ENCODE results near the gene ADGRV1. TPM values are rescaled to one million over a fixed set of nuclear protein-coding genes. Genes with fewer than 3 reads are reported as not detected.

The ADGRV1 gene
- total and polyA plus RNA-seq, 8 donors, result 0.75 to 10.3 (median 4.0) TPM

DNA sequence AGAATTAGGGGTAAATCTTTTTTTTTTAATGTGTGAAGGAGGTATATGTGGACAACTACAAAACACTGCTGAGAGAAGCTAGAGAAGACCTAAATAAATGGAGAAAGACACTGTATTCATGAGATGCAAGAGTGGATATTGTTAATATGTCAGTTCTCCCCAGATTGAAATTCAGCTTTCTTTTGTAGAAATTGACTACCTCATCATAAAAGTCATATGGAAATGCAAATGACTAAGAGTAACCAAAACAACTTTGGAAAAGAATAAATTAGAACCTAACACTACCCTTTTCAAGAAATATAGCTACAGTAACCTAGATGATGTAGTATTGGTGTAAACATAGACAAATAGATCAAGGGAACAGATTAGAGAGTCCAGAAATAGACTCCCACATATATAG is 400.7 kb downstream of the ADGRV1 start:
- no peak overlapping the region for H3K4me3 ChIP-seq
- DNase-seq, result no peak
- intact Hi-C loops (cut with DNase I; ENCODE audit: low total_unique reads), result no loop called here

GRCh38 chr5:90962481-90962880 is 403.9 kb downstream of the ADGRV1 start:
- TF ChIP-seq EP300 (IDR thresholded peaks at IDR 0.05), result no peak
- no peak for TF ChIP-seq POLR2A (IDR thresholded peaks at IDR 0.05)
- TF ChIP-seq POLR2AphosphoS5 (IDR thresholded peaks at IDR 0.05), result no peak
- H3K36me3 ChIP-seq, result no peaks in the 10 kb centered on the region
- DNase-seq, result no peak
- no peak overlapping the region for H3K4me3 ChIP-seq
- H3K27ac ChIP-seq, result no peak overlapping the region
- no peaks in the 10 kb centered on the region for H3K27me3 ChIP-seq
- intact Hi-C loops (cut with DNase I; ENCODE audit: low total_unique reads), result no loop called here
- peaks cover 0 to 4% (median 0%) of the 10 kb centered on the region in 4 donors for H3K4me1 ChIP-seq
- H3K9me3 ChIP-seq, result no peaks in the 10 kb centered on the region

More for the DNA sequence above, 400.7 kb downstream of the ADGRV1 start:
- no peaks in the 10 kb centered on the region for H3K9me3 ChIP-seq
- H3K27me3 ChIP-seq, result no peaks in the 10 kb centered on the region
- no peaks in the 10 kb centered on the region for H3K36me3 ChIP-seq
- peaks cover 0 to 10% (median 0%) of the 10 kb centered on the region in 4 donors for H3K4me1 ChIP-seq
- H3K27ac ChIP-seq, result no peak overlapping the region
- TF ChIP-seq, protein P1, sequence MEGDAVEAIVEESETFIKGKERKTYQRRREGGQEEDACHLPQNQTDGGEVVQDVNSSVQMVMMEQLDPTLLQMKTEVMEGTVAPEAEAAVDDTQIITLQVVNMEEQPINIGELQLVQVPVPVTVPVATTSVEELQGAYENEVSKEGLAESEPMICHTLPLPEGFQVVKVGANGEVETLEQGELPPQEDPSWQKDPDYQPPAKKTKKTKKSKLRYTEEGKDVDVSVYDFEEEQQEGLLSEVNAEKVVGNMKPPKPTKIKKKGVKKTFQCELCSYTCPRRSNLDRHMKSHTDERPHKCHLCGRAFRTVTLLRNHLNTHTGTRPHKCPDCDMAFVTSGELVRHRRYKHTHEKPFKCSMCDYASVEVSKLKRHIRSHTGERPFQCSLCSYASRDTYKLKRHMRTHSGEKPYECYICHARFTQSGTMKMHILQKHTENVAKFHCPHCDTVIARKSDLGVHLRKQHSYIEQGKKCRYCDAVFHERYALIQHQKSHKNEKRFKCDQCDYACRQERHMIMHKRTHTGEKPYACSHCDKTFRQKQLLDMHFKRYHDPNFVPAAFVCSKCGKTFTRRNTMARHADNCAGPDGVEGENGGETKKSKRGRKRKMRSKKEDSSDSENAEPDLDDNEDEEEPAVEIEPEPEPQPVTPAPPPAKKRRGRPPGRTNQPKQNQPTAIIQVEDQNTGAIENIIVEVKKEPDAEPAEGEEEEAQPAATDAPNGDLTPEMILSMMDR (IDR thresholded peaks at IDR 0.05), result no peak
- TF ChIP-seq POLR2AphosphoS5 (IDR thresholded peaks at IDR 0.05) (no peak), EP300 (IDR thresholded peaks at IDR 0.05) (no peak), POLR2A (IDR thresholded peaks at IDR 0.05) (no peak)

GRCh38 chr5:90965110-90965685 is 406.6 kb downstream of the ADGRV1 start:
- TF ChIP-seq POLR2AphosphoS5 (IDR thresholded peaks at IDR 0.05) (no peak), EP300 (IDR thresholded peaks at IDR 0.05) (no peak), POLR2A (IDR thresholded peaks at IDR 0.05) (no peak)
- TF ChIP-seq, protein P1 (IDR thresholded peaks at IDR 0.05), result no peak
- H3K4me1 ChIP-seq, result no peaks in the 10 kb centered on the region
- H3K4me3 ChIP-seq, result no peak overlapping the region
- intact Hi-C loops (cut with DNase I; ENCODE audit: low total_unique reads), result no loop called here
- 85 to 92% (median 88%) methylated on average over 7 of the region's 7 CpGs for WGBS, 5 donors
- H3K9me3 ChIP-seq, result peaks cover 0 to 6% (median 3%) of the 10 kb centered on the region in 4 donors
- no peak for DNase-seq
- no peaks in the 10 kb centered on the region for H3K36me3 ChIP-seq
- no peaks in the 10 kb centered on the region for H3K27me3 ChIP-seq
- no peak overlapping the region for H3K27ac ChIP-seq

- no peak overlapping the region for H3K4me3 ChIP-seq
- H3K27me3 ChIP-seq, result no peaks in the 10 kb centered on the region
- no peak for TF ChIP-seq POLR2A (IDR thresholded peaks at IDR 0.05)
- TF ChIP-seq POLR2AphosphoS5 (IDR thresholded peaks at IDR 0.05), result no peak
- intact Hi-C loops (cut with DNase I; ENCODE audit: low total_unique reads), result no loop called here
- H3K27ac ChIP-seq, result no peak overlapping the region
- H3K9me3 ChIP-seq, result peaks cover 0 to 13% (median 4%) of the 10 kb centered on the region in 4 donors
- no peaks in the 10 kb centered on the region for H3K36me3 ChIP-seq
- 47 to 54% (median 49%) methylated on average over 2 of the region's 2 CpGs for WGBS, 5 donors
- DNase-seq, result no peak
- H3K4me1 ChIP-seq, result no peaks in the 10 kb centered on the region
Measured at GRCh38 chr5:90967443-90967842, 408.8 kb downstream of the ADGRV1 start.

DNA sequence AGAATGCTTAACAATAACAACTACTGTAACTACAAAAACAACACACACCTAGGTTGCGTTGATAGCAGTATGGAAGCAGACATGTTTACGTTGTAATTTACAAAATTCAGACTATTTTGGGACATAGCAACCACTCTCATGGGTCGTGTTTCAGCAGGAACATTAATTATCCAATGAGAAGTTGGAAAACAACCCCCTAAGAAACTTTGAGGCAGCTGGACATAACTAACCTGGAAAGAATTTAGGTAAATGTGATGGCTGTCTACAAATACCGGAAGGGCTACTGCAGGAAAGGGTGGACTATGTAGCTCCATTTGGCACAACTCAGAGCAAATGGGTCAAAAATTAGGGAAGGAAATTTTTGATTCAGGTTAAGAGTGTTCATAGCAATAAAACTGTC is 409.3 kb downstream of the ADGRV1 start:
- intact Hi-C loops (cut with DNase I; ENCODE audit: low total_unique reads), result no loop called here
- Histone ChIP-seq H3K36me3 (no peaks in the 10 kb centered on the region), H3K4me1 (no peaks in the 10 kb centered on the region), H3K4me3 (no peak overlapping the region), H3K27ac (no peak overlapping the region), H3K27me3 (no peaks in the 10 kb centered on the region), H3K9me3 (peaks cover 0 to 13% (median 4%) of the 10 kb centered on the region in 4 donors)
- no peak for DNase-seq
- TF ChIP-seq, protein P1 (IDR thresholded peaks at IDR 0.05), result no peak
- no peak for TF ChIP-seq POLR2A (IDR thresholded peaks at IDR 0.05)
- TF ChIP-seq POLR2AphosphoS5 (IDR thresholded peaks at IDR 0.05), result no peak
- no peak for TF ChIP-seq EP300 (IDR thresholded peaks at IDR 0.05)
- 65 to 82% (median 74%) methylated on average over 4 of the region's 4 CpGs for WGBS, 5 donors

All from stomach (tissue), 9 donors.